OCI-LY1 (cell line): ENCODE results near the gene GLS.

ENCODE experiments used
- H2AFZ ChIP-seq: fragments of 200-600 bp; sonication (generic), shearing (Covaris generic); 2 replicates; pipeline ENCODE4 v1.6.0; 2014; ENCODE audit warnings: antibody characterized with exemption, mild to moderate bottlenecking, low read length
- H3F3A ChIP-seq: fragments of 200-600 bp; sonication (generic), shearing (Covaris generic); 2 replicates; pipeline ENCODE4 v1.6.0; 2014; ENCODE audit warnings: mild to moderate bottlenecking, antibody characterized with exemption, low read length, moderate library complexity; ENCODE audit not compliant: insufficient read depth
- H3K27ac ChIP-seq: fragments of 200-600 bp; sonication (generic); 2 replicates; pipeline ENCODE4 v1.5.1; 2014; ENCODE audit warnings: low read length, mixed run types, mild to moderate bottlenecking, low read depth; ENCODE audit not compliant: poor library complexity, severe bottlenecking
- H3K27me3 ChIP-seq: fragments of 200-600 bp; sonication (generic); 2 replicates; pipeline ENCODE4 v1.6.0; 2014; ENCODE audit warnings: antibody characterized with exemption, mild to moderate bottlenecking, low read length, moderate library complexity; ENCODE audit not compliant: insufficient read depth
- H3K36me3 ChIP-seq: fragments of 200-600 bp; sonication (generic); 2 replicates; pipeline ENCODE4 v1.6.1; 2014; ENCODE audit warnings: mild to moderate bottlenecking, antibody characterized with exemption, low read length, moderate library complexity, mixed read lengths; ENCODE audit not compliant: insufficient read depth
- H3K4me1 ChIP-seq: fragments of 200-600 bp; sonication (generic); 2 replicates; pipeline ENCODE4 v1.5.1; 2014; ENCODE audit warnings: mild to moderate bottlenecking, low read length, moderate library complexity; ENCODE audit not compliant: insufficient read depth, severe bottlenecking
- H3K4me2 ChIP-seq: fragments of 200-600 bp; sonication (generic), shearing (Covaris generic); 2 replicates; pipeline ENCODE4 v1.6.1; 2014; ENCODE audit warnings: low read length
- H3K4me3 ChIP-seq: fragments of 200-600 bp; sonication (generic); 2 replicates; pipeline ENCODE4 v1.5.1; 2014; ENCODE audit warnings: low read length, low read depth, mild to moderate bottlenecking, mixed read lengths; ENCODE audit not compliant: poor library complexity, severe bottlenecking
- H3K79me2 ChIP-seq: fragments of 200-600 bp; shearing (Covaris generic); 2 replicates; pipeline ENCODE4 v1.6.1; 2016; ENCODE audit warnings: mixed run types, low read length, mixed read lengths; ENCODE audit not compliant: insufficient read depth
- H3K9ac ChIP-seq: fragments of 200-600 bp; sonication (generic), shearing (Covaris generic); 2 replicates; pipeline ENCODE4 v1.6.1; 2014; ENCODE audit warnings: mild to moderate bottlenecking, low read length, mixed read lengths
- H3K9me2 ChIP-seq: fragments of 200-600 bp; sonication (generic), shearing (Covaris generic); 2 replicates; pipeline ENCODE4 v1.6.1; 2014; ENCODE audit warnings: low read depth, mild to moderate bottlenecking, low read length, mixed read lengths
- H3K9me3 ChIP-seq: fragments of 200-600 bp; shearing (Covaris generic); 2 replicates; pipeline ENCODE4 v1.6.1; 2014; ENCODE audit warnings: low read length, mixed read lengths
- H4K20me1 ChIP-seq: fragments of 200-600 bp; sonication (generic), shearing (Covaris generic); 2 replicates; pipeline ENCODE4 v1.6.0; 2016; ENCODE audit warnings: mild to moderate bottlenecking, low read length; ENCODE audit not compliant: insufficient read depth
- CTCF ChIP-seq: fragments of 200-600 bp; sonication (generic), shearing (Covaris generic); IDR thresholded peaks from 2 replicates; pipeline ENCODE4 v1.5.1; 2017; ENCODE audit warnings: mild to moderate bottlenecking, antibody characterized with exemption, low read length, moderate library complexity, mixed read lengths
- EZH2 ChIP-seq: fragments of 200-600 bp; sonication (generic), shearing (Covaris generic); IDR thresholded peaks from 2 replicates; pipeline ENCODE4 v1.8.0; 2017; ENCODE audit warnings: borderline replicate concordance, mixed run types, mild to moderate bottlenecking, antibody characterized with exemption, low read length, moderate library complexity, mixed read lengths

GLS gene

DNA sequence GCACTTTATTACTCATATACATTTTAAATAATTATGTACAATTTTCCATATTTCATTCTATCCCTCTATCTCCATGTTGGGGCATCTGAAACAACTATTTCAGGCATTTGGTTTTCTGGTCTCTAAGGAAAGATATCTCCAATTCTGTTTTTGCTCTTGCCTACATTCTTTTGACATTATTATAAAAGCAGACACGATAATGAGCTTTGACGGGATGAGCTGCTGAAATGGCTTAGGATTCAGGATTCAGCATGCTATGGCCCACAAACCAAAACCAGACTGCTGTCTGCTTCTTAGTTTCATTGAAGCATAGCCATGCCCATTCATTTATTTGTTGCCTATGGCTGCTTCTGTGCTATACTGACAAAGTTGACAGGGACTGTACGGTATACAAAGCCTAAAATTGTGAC, 42.7 kb upstream of the GLS start:
- Histone ChIP-seq H3K4me2 (no peak overlapping the region), H3K4me3 (no peak overlapping the region), H3K9ac (no peak overlapping the region)

GRCh38 chr2:190838492-190838910, 42.1 kb upstream of the GLS start:
- H3K79me2 ChIP-seq, result no peaks in the 10 kb centered on the region
- H3K27me3 ChIP-seq, result 0 out of 2 replicates have a peak, but pooled peaks cover 6% of the 10 kb centered on the region
- no peak overlapping the region for H3K9ac ChIP-seq
- H3K9me3 ChIP-seq, result no peaks in the 10 kb centered on the region
- H3K9me2 ChIP-seq, result no peaks in the 10 kb centered on the region
- TF ChIP-seq EZH2 (no peak), CTCF (no peak)
- H3K4me3 ChIP-seq, result no peak overlapping the region
- no peaks in the 10 kb centered on the region for H4K20me1 ChIP-seq
- H3K4me1 ChIP-seq, result no peaks in the 10 kb centered on the region
- H3F3A ChIP-seq, result no peaks in the 10 kb centered on the region
- no peak overlapping the region for H2AFZ ChIP-seq
- no peaks in the 10 kb centered on the region for H3K36me3 ChIP-seq
- no peak overlapping the region for H3K4me2 ChIP-seq
- H3K27ac ChIP-seq, result no peak overlapping the region

More for the DNA sequence above, 42.7 kb upstream of the GLS start:
- Histone ChIP-seq H3K9me3 (no peaks in the 10 kb centered on the region), H3K9me2 (no peaks in the 10 kb centered on the region), H4K20me1 (no peaks in the 10 kb centered on the region), H3K27ac (no peak overlapping the region), H3K36me3 (no peaks in the 10 kb centered on the region), H2AFZ (no peak overlapping the region), H3F3A (no peaks in the 10 kb centered on the region), H3K79me2 (no peaks in the 10 kb centered on the region), H3K27me3 (0 out of 2 replicates have a peak, but pooled peaks cover 5% of the 10 kb centered on the region), H3K4me1 (no peaks in the 10 kb centered on the region)
- no peak for TF ChIP-seq EZH2
- TF ChIP-seq CTCF, result no peak

- H3F3A ChIP-seq, result no peaks in the 10 kb centered on the region
These were observed 40.0 kb upstream of the GLS start for GRCh38 chr2:190840569-190841172.

More at GRCh38 chr2:190840569-190841172, 40.0 kb upstream of the GLS start:
- Histone ChIP-seq H3K4me3 (no peak overlapping the region), H3K4me1 (no peaks in the 10 kb centered on the region), H3K36me3 (no peaks in the 10 kb centered on the region), H3K27ac (no peak overlapping the region), H3K4me2 (no peak overlapping the region), H3K9me3 (no peaks in the 10 kb centered on the region), H3K79me2 (no peaks in the 10 kb centered on the region), H4K20me1 (no peaks in the 10 kb centered on the region), H2AFZ (no peak overlapping the region), H3K9me2 (no peaks in the 10 kb centered on the region), H3K27me3 (0 out of 2 replicates have a peak, but pooled peaks cover 6% of the 10 kb centered on the region), H3K9ac (no peak overlapping the region)
- TF ChIP-seq EZH2 (no peak), CTCF (no peak)
